ENCODE results near the gene ADAT2. TPM values are rescaled to one million over a fixed set of nuclear protein-coding genes. Genes with fewer than 3 reads are reported as not detected.

The ADAT2 gene
- total and polyA plus RNA-seq, 10 of the 15 experiments (the other 5 are each of a cell fraction or from before 2014, with no cell fraction given), result 7.8 to 38.6 (median 17.3) TPM

DNA sequence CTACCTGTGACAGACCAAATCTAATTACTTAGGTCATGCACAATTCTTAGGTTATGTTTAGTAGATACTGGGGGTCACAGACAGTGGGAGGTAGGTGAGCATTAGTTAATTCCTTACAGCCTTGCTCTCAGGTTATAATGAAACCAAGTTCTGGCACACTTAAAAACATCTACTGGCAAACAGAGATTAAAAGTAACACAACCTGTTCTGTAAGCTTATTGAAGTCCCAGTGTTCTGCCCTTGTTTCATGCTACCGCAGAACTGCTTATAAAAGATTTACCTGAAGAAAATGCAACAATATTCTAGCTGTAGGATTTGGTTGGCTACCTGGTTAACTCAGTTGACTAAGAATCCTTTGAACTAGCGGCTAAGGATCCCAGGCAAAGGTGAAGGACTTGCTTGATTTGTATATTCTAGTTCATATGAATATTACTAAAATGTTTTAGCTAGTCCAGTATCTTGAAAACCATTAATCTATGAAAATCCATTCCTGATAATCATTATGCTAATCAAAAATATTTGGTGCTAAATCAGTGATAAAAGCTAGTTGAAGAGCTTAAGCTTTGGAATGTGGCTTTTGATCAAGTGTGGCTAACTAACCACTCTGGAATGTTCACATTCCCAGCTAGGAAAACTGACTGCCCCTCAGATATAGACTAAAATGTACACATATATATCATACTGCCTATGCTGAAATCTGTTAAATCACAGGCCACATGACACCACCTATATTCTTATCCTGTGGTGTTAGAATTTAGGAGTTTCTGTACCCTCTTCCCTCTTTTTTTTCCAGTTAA is 7.3 kb upstream of the ADAT2 start:
- no peak overlapping the region for H3K4me3 ChIP-seq
- TF ChIP-seq, protein P1, sequence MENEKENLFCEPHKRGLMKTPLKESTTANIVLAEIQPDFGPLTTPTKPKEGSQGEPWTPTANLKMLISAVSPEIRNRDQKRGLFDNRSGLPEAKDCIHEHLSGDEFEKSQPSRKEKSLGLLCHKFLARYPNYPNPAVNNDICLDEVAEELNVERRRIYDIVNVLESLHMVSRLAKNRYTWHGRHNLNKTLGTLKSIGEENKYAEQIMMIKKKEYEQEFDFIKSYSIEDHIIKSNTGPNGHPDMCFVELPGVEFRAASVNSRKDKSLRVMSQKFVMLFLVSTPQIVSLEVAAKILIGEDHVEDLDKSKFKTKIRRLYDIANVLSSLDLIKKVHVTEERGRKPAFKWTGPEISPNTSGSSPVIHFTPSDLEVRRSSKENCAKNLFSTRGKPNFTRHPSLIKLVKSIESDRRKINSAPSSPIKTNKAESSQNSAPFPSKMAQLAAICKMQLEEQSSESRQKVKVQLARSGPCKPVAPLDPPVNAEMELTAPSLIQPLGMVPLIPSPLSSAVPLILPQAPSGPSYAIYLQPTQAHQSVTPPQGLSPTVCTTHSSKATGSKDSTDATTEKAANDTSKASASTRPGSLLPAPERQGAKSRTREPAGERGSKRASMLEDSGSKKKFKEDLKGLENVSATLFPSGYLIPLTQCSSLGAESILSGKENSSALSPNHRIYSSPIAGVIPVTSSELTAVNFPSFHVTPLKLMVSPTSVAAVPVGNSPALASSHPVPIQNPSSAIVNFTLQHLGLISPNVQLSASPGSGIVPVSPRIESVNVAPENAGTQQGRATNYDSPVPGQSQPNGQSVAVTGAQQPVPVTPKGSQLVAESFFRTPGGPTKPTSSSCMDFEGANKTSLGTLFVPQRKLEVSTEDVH (IDR thresholded peaks at IDR 0.05; ENCODE audit: low read depth, partially characterized antibody), result no peak
- TF ChIP-seq HSF1 (IDR thresholded peaks at IDR 0.05; ENCODE audit: low read depth, low read length), result no peak
- no peak for TF ChIP-seq MEF2A (IDR thresholded peaks at IDR 0.05; ENCODE audit: insufficient read depth, low read depth, low read length)
- TF ChIP-seq ZNF207 (IDR thresholded peaks at IDR 0.05; ENCODE audit: borderline replicate concordance), result no peak
- no peak for TF ChIP-seq ZSCAN29 (IDR thresholded peaks at IDR 0.05)
- no peak for TF ChIP-seq EED (IDR thresholded peaks at IDR 0.05; ENCODE audit: low read depth)
- no peaks in the 10 kb centered on the region; the same call in 1 of the 2 replicates for H3K4me1 ChIP-seq (ENCODE audit: control insufficient read depth, insufficient read depth, low read length)
- DNase-seq (ENCODE audit: low read depth, low spot score), result no peak
- ChIA-PET POLR2A (no interaction called here), RAD21 (ENCODE audit: unreplicated experiment) (no interaction called here), SMC1A (ENCODE audit: uncharacterized antibody, unreplicated experiment) (interaction anchor here (0.6 to 2.0 kb wide), 4 partner anchors 9 to 52 kb away, joined by 3 to 7 read pairs (median 3); no protein-coding TSS in a partner anchor), CTCF (interaction anchor here (1.2 kb wide), 1 partner anchor 18 kb away, joined by 3 read pairs; no protein-coding TSS in a partner anchor)
- no peak for FAIRE-seq
- 68% methylated on average over 2 of the region's 2 CpGs for WGBS (ENCODE audit: insufficient coverage, insufficient replicate concordance, low lambda C conversion rate, missing lambda C conversion rate)
- H3K27ac ChIP-seq (ENCODE audit: control insufficient read depth, insufficient read depth), result no peak overlapping the region
- H3K27me3 ChIP-seq (replicated peaks in 1 of 2; ENCODE audit: control insufficient read depth in 2 of 2, insufficient read depth in 2 of 2, low read length in 1 of 2), result no peaks in the 10 kb centered on the region
- H3K4me2 ChIP-seq (ENCODE audit: control insufficient read depth, insufficient read depth), result no peak overlapping the region; the same call in 1 of the 2 replicates
- H4K20me1 ChIP-seq (ENCODE audit: control insufficient read depth, insufficient read depth), result no peaks in the 10 kb centered on the region
- intact Hi-C loops (cut with micrococcal nuclease; ENCODE audit: unreplicated experiment), result no loop called here
- no TSS peak for BruUV-seq (replicated peaks)
- H2AFZ ChIP-seq (ENCODE audit: control insufficient read depth, low read depth, low read length), result no peak overlapping the region
- H3K36me3 ChIP-seq (ENCODE audit: control insufficient read depth in 2 of 2, insufficient read depth in 2 of 2, low read length in 1 of 2), result peaks cover 0 to 4% of the 10 kb centered on the region in 2 experiments; a peak in 3 of 4 replicates
- peaks cover 14% of the 10 kb centered on the region for H3K79me2 ChIP-seq (ENCODE audit: control insufficient read depth, insufficient read depth, low read length)
- no peak overlapping the region for H3K9ac ChIP-seq (ENCODE audit: control insufficient read depth, insufficient read depth, low read length)
- no peaks in the 10 kb centered on the region for H3K9me3 ChIP-seq (replicated peaks; ENCODE audit: control insufficient read depth, insufficient read depth, low read length)
- ATAC-seq, result peak; percentile 38
- in situ Hi-C loops (cut with MboI), result no loop called here

All from GM12878 (cell line).